SK-N-SH (cell line): ENCODE measurements around the gene SF3A1. TPM values are rescaled to one million over a fixed set of nuclear protein-coding genes. Genes with fewer than 3 reads are reported as not detected.

Experiments used
- CTCF ChIA-PET: fragments of 300-600, 350-600 bp; formaldehyde crosslinking; extraction: SDS; loops from one replicate; lab custom pipeline; 2021; lab: Yijun Ruan, JAX
- POLR2A ChIA-PET: fragments of 350-600 bp; sonication (Branson Sonifier 250); formaldehyde crosslinking; extraction: SDS; loops from one replicate; lab custom pipeline; 2020; ENCODE audit warnings: antibody characterized with exemption, inconsistent platforms; lab: Yijun Ruan, JAX
- DNase-seq: peaks from one replicate; pipeline ENCODE4 v3.0.0; 2012
- H2AFZ ChIP-seq: fragments of 200-600 bp; sonication (generic); 2 replicates; pipeline ENCODE4 v1.8.1; 2016; ENCODE audit warnings: antibody characterized with exemption, mild to moderate bottlenecking, low read depth
- H3F3A ChIP-seq: fragments of 200-600 bp; sonication (generic); replicated peaks from 2 replicates; pipeline ENCODE3; 2016; ENCODE audit warnings: antibody characterized with exemption, mild to moderate bottlenecking; ENCODE audit not compliant: insufficient read depth
- H3K27ac ChIP-seq, 2 experiments: fragments of 200-500 bp in 1 of 2; fragments of 200-600 bp in 1 of 2; sonication (Bioruptor generic) in 1 of 2; sonication (generic), shearing (Covaris generic) in 1 of 2; 2 replicates each; pipeline versions ENCODE4 v1.5.1 to v1.6.1; 2014 to 2016; ENCODE audit warnings: low read depth in 2 of 2, inconsistent platforms in 1 of 2, low read length in 1 of 2, mild to moderate bottlenecking in 1 of 2, mixed read lengths in 1 of 2
- H3K27me3 ChIP-seq: fragments of 200-600 bp; sonication (generic), shearing (Covaris generic); 2 replicates; pipeline ENCODE4 v1.6.1; 2016; ENCODE audit warnings: mixed run types; ENCODE audit not compliant: insufficient read depth
- H3K36me3 ChIP-seq, 2 experiments: fragments of 200-500 bp in 1 of 2; fragments of 200-600 bp in 1 of 2; sonication (Bioruptor generic) in 1 of 2; sonication (generic) in 1 of 2; replicated peaks in 1 of 2; 2 replicates each; pipeline versions ENCODE3 to v1.5.1; 2014 to 2016; ENCODE audit warnings: low read length in 1 of 2, mild to moderate bottlenecking in 1 of 2; ENCODE audit not compliant: insufficient read depth in 2 of 2, control insufficient read depth in 1 of 2
- H3K4me1 ChIP-seq, 2 experiments: fragments of 200-500 bp in 1 of 2; fragments of 200-600 bp in 1 of 2; sonication (Bioruptor generic) in 1 of 2; sonication (generic), shearing (Covaris generic) in 1 of 2; 2 replicates each; pipeline versions ENCODE4 v1.5.1 to v1.6.1; 2014 to 2016; ENCODE audit warnings: low read depth in 1 of 2, low read length in 1 of 2, mixed run types in 1 of 2; ENCODE audit not compliant: insufficient read depth in 2 of 2, control insufficient read depth in 1 of 2
- H3K4me2 ChIP-seq: fragments of 200-600 bp; sonication (generic), shearing (Covaris generic); 2 replicates; pipeline ENCODE4 v1.6.1; 2017; ENCODE audit warnings: mixed run types
- H3K4me3 ChIP-seq, 2 experiments: fragments of 200-500 bp in 1 of 2; fragments of 200-600 bp in 1 of 2; sonication (Bioruptor generic) in 1 of 2; sonication (generic), shearing (Covaris generic) in 1 of 2; 2 replicates each; pipeline versions ENCODE4 v1.5.1 to v1.8.1; 2014 to 2016; ENCODE audit warnings: low read depth in 2 of 2, inconsistent platforms in 1 of 2, low read length in 1 of 2, mild to moderate bottlenecking in 1 of 2, mixed read lengths in 1 of 2, moderate library complexity in 1 of 2
- H3K79me2 ChIP-seq: fragments of 200-600 bp; sonication (generic); 2 replicates; pipeline ENCODE4 v1.8.1; 2017; ENCODE audit warnings: mild to moderate bottlenecking; ENCODE audit not compliant: insufficient read depth
- H3K9ac ChIP-seq: fragments of 200-600 bp; sonication (generic); 2 replicates; pipeline ENCODE4 v1.6.1; 2017; ENCODE audit warnings: mixed run types
- H3K9me2 ChIP-seq: fragments of 200-600 bp; sonication (generic); 2 replicates; pipeline ENCODE4 v1.6.1; 2017; ENCODE audit warnings: mixed run types
- H3K9me3 ChIP-seq: fragments of 200-600 bp; sonication (generic); 2 replicates; pipeline ENCODE4 v1.6.1; 2017; ENCODE audit warnings: mixed run types, mild to moderate bottlenecking, moderate library complexity
- H4K20me1 ChIP-seq: fragments of 200-600 bp; sonication (generic); 2 replicates; pipeline ENCODE4 v1.6.1; 2017; ENCODE audit warnings: mild to moderate bottlenecking, mixed run types; ENCODE audit not compliant: insufficient read depth
- CHD2 ChIP-seq: fragments of 150-350 bp; IDR thresholded peaks from 2 replicates; pipeline ENCODE4 v1.6.1; 2018; ENCODE audit warnings: low read length; ENCODE audit not compliant: partially characterized antibody
- MXI1 ChIP-seq: IDR thresholded peaks from 2 replicates; pipeline ENCODE4 v1.6.1; 2012; ENCODE audit warnings: mild to moderate bottlenecking, low read depth, low read length, improper control_type of control experiment
- POLR2AphosphoS5 ChIP-seq: IDR thresholded peaks from 2 replicates; pipeline ENCODE4 v1.6.1; 2012; ENCODE audit warnings: low read depth, low read length
- RAD21 ChIP-seq: IDR thresholded peaks from 2 replicates; pipeline ENCODE4 v1.6.1; 2012; ENCODE audit warnings: mild to moderate bottlenecking, low read length
- RFX5 ChIP-seq: IDR thresholded peaks from 2 replicates; pipeline ENCODE4 v1.6.1; 2012; ENCODE audit warnings: mild to moderate bottlenecking, improper control_type of control experiment, low read length
- WGBS: methylation state at CpG from one replicate; pipeline ENCODE4 v1.1.6; 2017; ENCODE audit warnings: low lambda C conversion rate; 5-methylcytosine and 5-hydroxymethylcytosine counted together
- polyA plus RNA-seq, 3 experiments: library from polyadenylated mRNA; depleted of rRNA; stranded (reverse); fragments of >200 nt; gene quantifications; 2 replicates each; pipeline ENCODE4 v1.2.3, GENCODE V29; 2012
- TF ChIP-seq, protein P1 (sequence below): fragments of 150-350 bp; IDR thresholded peaks from 2 replicates; pipeline ENCODE4 v1.6.1; 2017; ENCODE audit warnings: antibody characterized with exemption, low read length, low read depth, borderline replicate concordance
- TF ChIP-seq, protein P2 (sequence below): IDR thresholded peaks from 2 replicates; pipeline ENCODE4; 2012
- TF ChIP-seq, protein P3 (sequence below): IDR thresholded peaks from 2 replicates; pipeline ENCODE4 v1.6.1; 2012; ENCODE audit warnings: mild to moderate bottlenecking, low read depth, low read length, moderate library complexity

The SF3A1 gene
- polyA plus RNA-seq, 1 of the 3 experiments (the other 2 are of a cell fraction): 75.2 TPM

DNA sequence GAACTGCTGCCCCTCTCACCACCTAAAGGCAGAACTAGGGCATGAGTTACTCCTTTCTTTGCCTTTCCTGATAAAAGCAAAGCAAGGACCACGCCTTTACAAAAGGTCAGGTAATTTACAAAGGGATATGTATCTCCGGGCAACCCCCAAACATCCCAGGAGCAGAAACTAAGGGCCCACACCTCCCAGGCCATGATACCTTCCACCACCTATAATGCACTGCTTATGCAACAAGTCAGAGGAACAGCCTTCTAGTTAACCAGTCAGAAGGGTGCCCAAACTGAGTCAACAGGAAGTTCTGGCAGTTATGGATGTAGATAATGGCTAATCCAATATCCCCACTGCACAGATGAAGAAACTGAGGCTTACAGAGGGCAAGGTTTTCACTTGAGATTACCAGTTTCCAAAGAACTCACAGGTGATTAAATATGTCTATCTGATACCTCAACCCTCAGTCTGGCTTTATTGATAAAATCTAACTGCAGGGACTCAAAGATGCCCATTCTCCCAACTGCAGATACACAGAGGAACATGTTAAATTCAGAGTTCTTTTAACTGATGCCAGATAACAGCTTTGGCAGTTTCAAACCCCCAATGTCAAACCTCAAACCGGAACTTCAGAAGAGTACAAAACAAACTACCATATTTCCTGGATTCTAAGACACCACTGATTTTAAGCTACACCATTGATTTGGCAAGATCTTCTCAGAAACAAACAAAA, 50.6 kb downstream of the SF3A1 start (continued):
- TF ChIP-seq, protein P1, sequence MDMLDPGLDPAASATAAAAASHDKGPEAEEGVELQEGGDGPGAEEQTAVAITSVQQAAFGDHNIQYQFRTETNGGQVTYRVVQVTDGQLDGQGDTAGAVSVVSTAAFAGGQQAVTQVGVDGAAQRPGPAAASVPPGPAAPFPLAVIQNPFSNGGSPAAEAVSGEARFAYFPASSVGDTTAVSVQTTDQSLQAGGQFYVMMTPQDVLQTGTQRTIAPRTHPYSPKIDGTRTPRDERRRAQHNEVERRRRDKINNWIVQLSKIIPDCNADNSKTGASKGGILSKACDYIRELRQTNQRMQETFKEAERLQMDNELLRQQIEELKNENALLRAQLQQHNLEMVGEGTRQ: no peak
- TF ChIP-seq CHD2 (no peak), RAD21 (no peak), RFX5 (no peak), MXI1 (no peak), POLR2AphosphoS5 (no peak)
- TF ChIP-seq, protein P2, sequence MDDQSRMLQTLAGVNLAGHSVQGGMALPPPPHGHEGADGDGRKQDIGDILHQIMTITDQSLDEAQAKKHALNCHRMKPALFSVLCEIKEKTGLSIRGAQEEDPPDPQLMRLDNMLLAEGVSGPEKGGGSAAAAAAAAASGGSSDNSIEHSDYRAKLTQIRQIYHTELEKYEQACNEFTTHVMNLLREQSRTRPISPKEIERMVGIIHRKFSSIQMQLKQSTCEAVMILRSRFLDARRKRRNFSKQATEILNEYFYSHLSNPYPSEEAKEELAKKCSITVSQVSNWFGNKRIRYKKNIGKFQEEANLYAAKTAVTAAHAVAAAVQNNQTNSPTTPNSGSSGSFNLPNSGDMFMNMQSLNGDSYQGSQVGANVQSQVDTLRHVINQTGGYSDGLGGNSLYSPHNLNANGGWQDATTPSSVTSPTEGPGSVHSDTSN: no peak

DNA sequence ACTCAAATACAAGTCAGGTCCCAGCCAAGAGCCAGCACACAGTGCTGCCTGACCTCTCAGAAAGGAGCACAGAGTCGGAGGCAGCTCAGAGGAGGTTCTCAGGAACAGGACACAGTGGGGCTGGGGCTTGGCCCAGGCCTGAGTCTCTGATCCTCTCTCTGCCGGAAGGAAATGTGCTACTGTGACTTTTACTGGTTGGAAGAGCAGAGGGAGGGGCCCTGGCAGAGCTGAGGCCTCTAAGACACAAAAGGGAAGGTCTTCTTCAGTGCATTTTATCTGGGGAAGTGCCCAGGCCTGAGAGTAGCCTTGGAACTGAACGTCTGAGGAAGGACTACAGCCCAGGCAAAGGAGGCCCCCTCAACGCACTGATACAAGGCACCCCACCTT, 51.2 kb downstream of the SF3A1 start:
- H3K4me3 ChIP-seq: no peak overlapping the region

More for the DNA sequence above, 51.2 kb downstream of the SF3A1 start:
- TF ChIP-seq, protein P3, sequence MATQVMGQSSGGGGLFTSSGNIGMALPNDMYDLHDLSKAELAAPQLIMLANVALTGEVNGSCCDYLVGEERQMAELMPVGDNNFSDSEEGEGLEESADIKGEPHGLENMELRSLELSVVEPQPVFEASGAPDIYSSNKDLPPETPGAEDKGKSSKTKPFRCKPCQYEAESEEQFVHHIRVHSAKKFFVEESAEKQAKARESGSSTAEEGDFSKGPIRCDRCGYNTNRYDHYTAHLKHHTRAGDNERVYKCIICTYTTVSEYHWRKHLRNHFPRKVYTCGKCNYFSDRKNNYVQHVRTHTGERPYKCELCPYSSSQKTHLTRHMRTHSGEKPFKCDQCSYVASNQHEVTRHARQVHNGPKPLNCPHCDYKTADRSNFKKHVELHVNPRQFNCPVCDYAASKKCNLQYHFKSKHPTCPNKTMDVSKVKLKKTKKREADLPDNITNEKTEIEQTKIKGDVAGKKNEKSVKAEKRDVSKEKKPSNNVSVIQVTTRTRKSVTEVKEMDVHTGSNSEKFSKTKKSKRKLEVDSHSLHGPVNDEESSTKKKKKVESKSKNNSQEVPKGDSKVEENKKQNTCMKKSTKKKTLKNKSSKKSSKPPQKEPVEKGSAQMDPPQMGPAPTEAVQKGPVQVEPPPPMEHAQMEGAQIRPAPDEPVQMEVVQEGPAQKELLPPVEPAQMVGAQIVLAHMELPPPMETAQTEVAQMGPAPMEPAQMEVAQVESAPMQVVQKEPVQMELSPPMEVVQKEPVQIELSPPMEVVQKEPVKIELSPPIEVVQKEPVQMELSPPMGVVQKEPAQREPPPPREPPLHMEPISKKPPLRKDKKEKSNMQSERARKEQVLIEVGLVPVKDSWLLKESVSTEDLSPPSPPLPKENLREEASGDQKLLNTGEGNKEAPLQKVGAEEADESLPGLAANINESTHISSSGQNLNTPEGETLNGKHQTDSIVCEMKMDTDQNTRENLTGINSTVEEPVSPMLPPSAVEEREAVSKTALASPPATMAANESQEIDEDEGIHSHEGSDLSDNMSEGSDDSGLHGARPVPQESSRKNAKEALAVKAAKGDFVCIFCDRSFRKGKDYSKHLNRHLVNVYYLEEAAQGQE: no peak
- Histone ChIP-seq H4K20me1 (peaks cover 33% of the 10 kb centered on the region), H2AFZ (no peak overlapping the region), H3K9ac (no peak overlapping the region), H3K27ac (no peak overlapping the region), H3K9me3 (no peaks in the 10 kb centered on the region), H3K4me1 (peaks cover 7 to 12% of the 10 kb centered on the region in 2 experiments; a peak in 1 of 4 replicates), H3K9me2 (no peaks in the 10 kb centered on the region), H3K27me3 (no peaks in the 10 kb centered on the region), H3F3A (no peaks in the 10 kb centered on the region), H3K4me2 (no peak overlapping the region), H3K36me3 (peaks cover 0 to 4% of the 10 kb centered on the region in 2 experiments), H3K79me2 (peaks cover 52% of the 10 kb centered on the region)
- ChIA-PET POLR2A (no interaction called here), CTCF (no interaction called here)
- no peak for DNase-seq
- 81% methylated on average over 3 of the region's 4 CpGs for WGBS
